Stimulated activated memory B cell treated with anti-CD40 and anti-IgM and Interleukin-4, amounts not matched to agents 10 μg/mL and 1 μg/mL and 100 μg/mL, for 72 hours (primary cell): ENCODE results near the gene GSG1L.
"Not testable (repeated sequence)": the region's sequence is repeated elsewhere in the genome, so short reads cannot be mapped to it uniquely, and the experiment has no call there.

Experiments used
- ATAC-seq: fragments of 150-1000 bp; cut with Tn5 transposase; 2 replicates; pipeline ENCODE4 v1.10.0; 2021
- H3K27ac Mint-ChIP-seq: one replicate; pipeline ENCODE4 v1.8.0; 2022; ENCODE audit warnings: mild to moderate bottlenecking, mixed read lengths
- H3K27me3 Mint-ChIP-seq: one replicate; pipeline ENCODE4 v1.8.0; 2022; ENCODE audit warnings: mixed read lengths
- H3K36me3 Mint-ChIP-seq: one replicate; pipeline ENCODE4 v1.8.0; 2022; ENCODE audit warnings: mixed read lengths
- H3K4me1 Mint-ChIP-seq: one replicate; pipeline ENCODE4 v1.8.0; 2022; ENCODE audit warnings: mixed read lengths
- H3K4me3 Mint-ChIP-seq: one replicate; pipeline ENCODE4 v1.8.0; 2022; ENCODE audit warnings: mild to moderate bottlenecking, moderate library complexity, mixed read lengths
- H3K9me3 Mint-ChIP-seq: one replicate; pipeline ENCODE4 v1.8.0; 2022; ENCODE audit warnings: mixed read lengths

The GSG1L gene

DNA sequence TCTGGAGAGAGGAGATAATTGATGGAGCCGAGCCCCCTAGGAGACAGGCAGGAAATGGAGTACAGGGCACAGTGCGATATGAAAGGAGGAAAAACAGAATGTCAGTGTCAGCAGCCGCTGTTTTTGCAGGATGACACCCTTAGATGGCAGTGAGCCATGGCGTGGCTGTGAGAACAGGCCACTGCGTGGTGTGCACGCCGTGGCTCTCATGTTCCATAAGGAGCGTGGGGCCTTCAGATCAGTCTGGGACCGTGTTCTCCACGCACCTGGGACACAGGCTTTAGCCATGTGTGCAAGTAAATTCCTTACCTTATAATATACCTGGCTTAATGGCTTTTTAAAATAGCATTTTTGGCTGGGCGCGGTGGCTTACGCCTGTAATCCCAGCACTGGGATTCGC is 315.6 kb downstream of the GSG1L start:
- Mint-ChIP-seq H3K9me3 (no peaks in the 10 kb centered on the region), H3K27ac (no peak overlapping the region), H3K27me3 (no peaks in the 10 kb centered on the region), H3K36me3 (peaks cover 28% of the 10 kb centered on the region), H3K4me1 (peaks cover 6% of the 10 kb centered on the region), H3K4me3 (no peak overlapping the region)
- ATAC-seq: no peak

DNA sequence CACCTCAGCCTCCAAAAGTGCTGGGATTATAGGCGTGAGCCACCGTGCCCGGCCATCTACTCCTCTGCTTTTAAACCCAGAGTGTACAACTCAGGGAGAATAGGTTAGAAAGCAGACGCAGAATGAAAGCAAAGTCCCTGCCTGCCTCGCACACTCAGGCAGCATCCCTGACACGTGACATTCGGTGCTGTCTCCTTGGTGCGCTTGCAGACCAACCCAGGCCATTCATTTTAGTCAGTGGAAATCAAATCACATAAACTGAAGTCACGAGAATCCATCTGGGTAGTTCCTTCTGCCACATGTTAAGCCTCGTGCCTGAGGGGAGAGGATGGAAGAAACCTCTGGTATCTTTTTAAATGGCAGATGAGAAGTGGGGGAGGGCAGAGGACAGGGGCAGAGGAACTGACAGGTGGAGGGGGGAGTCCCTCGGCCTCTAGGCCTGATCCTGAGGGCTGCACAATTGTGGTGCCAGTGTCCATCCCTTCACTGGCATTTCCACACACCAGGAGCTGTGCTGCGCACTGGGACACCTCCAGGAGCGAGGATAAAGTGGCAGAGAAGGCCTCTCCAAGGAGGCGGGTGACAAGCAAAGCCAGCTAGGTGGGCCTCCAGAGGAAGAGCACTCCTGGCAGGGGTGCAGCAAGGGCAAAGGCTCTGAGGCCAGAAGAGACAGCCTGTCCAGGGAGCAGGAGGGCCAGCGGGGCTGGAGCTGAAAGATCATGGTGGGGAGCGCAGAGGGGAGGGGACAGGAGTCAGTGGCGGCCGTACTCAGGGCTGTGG is 317.2 kb downstream of the GSG1L start:
- H3K36me3 Mint-ChIP-seq: peaks cover 30% of the 10 kb centered on the region
- no peak overlapping the region for H3K4me3 Mint-ChIP-seq
- no peaks in the 10 kb centered on the region for H3K9me3 Mint-ChIP-seq
- peaks cover 6% of the 10 kb centered on the region for H3K4me1 Mint-ChIP-seq
- ATAC-seq: no peak
- H3K27ac Mint-ChIP-seq: no peak overlapping the region
- H3K27me3 Mint-ChIP-seq: no peaks in the 10 kb centered on the region

DNA sequence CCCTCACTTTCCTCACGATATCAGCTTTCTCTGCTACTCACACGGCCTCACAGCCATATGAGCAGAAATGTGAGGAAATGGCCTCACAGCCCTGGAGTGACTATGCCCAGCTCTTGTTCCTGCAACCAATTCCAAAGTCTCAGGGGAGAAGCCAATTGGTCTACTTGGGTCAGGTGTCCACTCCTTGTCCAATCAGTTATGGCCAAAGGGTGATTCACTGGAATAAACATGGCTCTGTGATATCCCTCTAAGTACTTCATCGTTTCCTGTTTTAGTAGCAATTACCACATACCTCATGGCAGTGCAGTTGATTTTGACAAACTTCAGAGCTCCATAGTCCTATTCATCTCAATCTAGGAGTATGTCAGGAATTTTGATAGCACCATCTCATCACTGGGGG is 318.2 kb downstream of the GSG1L start:
- no peak for ATAC-seq
- Mint-ChIP-seq H3K4me1 (peaks cover 6% of the 10 kb centered on the region), H3K9me3 (no peaks in the 10 kb centered on the region), H3K36me3 (peaks cover 32% of the 10 kb centered on the region), H3K4me3 (no peak overlapping the region), H3K27me3 (no peaks in the 10 kb centered on the region), H3K27ac (no peak overlapping the region)

DNA sequence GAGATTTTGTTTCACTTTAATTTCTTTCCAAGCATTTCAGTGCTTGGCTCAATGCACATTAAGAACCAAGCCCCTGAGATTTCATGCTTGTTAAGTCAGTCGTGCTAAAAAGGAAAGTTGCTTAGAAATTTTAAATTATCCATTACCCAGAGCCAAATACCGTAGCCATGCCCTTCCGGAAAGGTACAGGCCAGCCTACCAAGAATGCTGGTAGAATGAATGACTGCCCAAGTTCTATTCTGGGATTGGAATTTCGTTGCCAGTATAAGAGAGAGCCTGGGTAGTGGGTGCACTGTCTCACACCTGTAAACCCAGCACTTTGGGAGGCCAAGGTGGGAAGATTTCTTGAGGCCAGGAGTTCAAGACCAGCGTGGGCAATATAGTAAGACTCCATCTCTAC is 319.6 kb downstream of the GSG1L start:
- Mint-ChIP-seq H3K27me3 (no peaks in the 10 kb centered on the region), H3K27ac (no peak overlapping the region), H3K36me3 (peaks cover 38% of the 10 kb centered on the region), H3K4me1 (peaks cover 5% of the 10 kb centered on the region), H3K9me3 (no peaks in the 10 kb centered on the region), H3K4me3 (no peak overlapping the region)
- ATAC-seq: no peak

DNA sequence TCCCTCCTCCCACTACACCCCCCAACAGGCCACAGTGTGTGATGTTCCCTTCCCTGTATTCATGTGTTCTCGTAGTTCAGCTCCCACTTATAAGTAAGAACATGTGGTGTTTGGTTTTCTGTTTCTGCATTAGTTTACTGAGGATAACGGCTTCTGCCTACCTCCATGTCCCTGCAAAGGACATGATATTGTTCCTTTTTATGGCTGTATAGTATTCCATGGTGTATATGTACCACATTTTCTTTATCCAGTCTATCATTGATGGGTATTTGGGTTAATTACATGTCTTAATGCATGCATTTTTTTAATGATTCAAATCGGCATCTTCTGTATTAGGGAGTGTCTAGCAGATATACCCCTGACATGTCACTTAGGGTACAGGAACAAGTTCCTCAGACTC is 320.5 kb downstream of the GSG1L start:
- H3K27me3 Mint-ChIP-seq, H3K9me3 Mint-ChIP-seq, ATAC-seq, H3K4me1 Mint-ChIP-seq, H3K27ac Mint-ChIP-seq, H3K4me3 Mint-ChIP-seq: not testable (repeated sequence)
- H3K36me3 Mint-ChIP-seq: peaks cover 47% of the 10 kb centered on the region

DNA sequence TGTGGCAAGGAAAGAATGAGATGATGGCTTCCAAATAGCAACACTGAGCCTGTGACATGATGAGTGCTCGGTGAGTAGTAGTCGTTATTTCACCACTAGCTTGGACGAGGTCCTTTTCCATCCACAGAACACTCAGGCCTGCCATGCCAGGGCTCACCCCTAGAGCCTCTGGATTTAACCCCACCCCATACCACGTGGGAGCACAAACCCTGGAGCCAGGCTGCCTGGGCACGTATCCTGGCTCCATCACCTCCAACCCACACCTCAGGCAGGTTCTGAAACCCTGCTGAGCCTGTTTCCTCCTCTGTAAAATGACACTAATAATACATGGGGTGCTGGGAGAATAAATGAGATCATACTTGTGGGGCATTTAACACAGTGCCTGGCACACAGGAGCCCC is 321.2 kb downstream of the GSG1L start:
- no peak overlapping the region for H3K4me3 Mint-ChIP-seq
- no peaks in the 10 kb centered on the region for H3K4me1 Mint-ChIP-seq
- no peak for ATAC-seq
- no peaks in the 10 kb centered on the region for H3K27me3 Mint-ChIP-seq
- peaks cover 48% of the 10 kb centered on the region for H3K36me3 Mint-ChIP-seq
- H3K9me3 Mint-ChIP-seq: no peaks in the 10 kb centered on the region
- H3K27ac Mint-ChIP-seq: no peak overlapping the region

DNA sequence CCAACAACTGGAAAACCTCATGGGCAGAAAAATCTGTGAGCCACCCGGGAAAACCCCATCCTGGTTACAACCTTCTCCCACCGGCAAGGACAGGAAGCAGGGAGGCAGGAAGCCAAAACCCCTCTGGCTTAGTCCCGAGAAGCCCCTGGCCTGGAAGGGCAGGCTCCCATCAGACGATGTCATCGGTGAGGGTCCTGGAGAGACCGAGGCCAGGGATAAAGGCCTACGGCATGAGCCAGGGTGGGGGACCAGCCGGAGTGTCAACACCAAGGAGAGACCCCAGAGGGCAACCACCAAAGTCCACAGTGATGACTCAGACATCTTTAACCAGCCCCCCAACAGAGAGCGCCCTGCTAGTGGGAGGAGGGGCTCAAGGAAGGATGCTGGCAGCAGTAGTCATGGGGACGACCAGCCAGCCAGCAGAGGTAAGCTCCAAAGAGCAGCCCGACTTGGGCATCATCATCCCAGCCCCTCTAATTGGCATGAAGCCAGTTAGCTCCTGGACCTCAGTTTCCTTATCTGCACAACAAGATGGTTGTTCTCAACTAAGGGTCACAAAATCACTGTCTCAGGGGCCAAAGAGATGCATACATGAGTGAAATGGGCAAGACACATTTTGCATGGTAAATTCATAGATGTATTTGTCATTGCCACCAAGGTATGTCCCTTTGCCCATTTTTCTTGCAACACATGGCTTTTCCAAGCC is 322.9 kb downstream of the GSG1L start:
- no peak for ATAC-seq
- Mint-ChIP-seq H3K4me3 (no peak overlapping the region), H3K9me3 (no peaks in the 10 kb centered on the region)

DNA sequence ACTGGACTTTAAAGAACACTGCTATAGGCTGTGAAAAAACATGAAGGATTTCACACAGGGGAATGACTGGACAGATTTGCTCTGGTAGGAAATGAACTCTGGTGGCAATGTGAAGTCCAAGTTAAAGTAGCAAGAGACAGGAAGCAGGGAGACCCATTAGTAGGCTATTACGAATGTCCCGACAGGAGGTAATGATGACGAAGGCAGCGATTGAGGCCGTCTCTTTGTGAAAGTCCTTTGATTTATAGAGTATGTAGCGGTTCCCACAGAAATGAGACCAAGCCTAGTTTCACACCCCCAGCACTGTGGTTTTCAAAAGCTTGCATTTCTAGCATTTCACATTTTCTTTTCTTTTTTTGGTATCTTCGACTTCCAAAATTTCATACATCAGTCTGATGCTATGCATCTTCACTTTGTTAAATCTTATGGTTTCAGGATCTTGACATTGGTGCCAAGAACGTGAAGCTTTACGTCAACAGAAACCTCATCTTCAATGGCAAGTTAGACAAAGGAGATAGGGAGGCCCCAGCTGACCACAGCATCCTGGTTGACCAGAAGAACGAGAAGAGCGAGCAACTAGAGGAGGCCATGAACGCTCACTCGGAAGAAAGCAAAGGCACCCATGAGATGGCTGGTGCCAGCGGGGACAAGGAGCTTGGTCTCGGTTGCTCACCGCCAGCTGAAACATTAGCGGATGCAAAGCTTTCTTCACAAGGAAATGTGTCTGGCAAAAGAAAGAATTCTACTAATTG is 323.7 kb downstream of the GSG1L start:
- H3K4me3 Mint-ChIP-seq: no peak overlapping the region
- no peak for ATAC-seq
- H3K36me3 Mint-ChIP-seq: peaks cover 61% of the 10 kb centered on the region
- H3K27ac Mint-ChIP-seq: no peak overlapping the region
- no peaks in the 10 kb centered on the region for H3K9me3 Mint-ChIP-seq
- no peaks in the 10 kb centered on the region for H3K4me1 Mint-ChIP-seq
- H3K27me3 Mint-ChIP-seq: no peaks in the 10 kb centered on the region

More for the DNA sequence above, 322.9 kb downstream of the GSG1L start:
- Mint-ChIP-seq H3K27ac (no peak overlapping the region), H3K4me1 (no peaks in the 10 kb centered on the region), H3K36me3 (peaks cover 61% of the 10 kb centered on the region), H3K27me3 (no peaks in the 10 kb centered on the region)

DNA sequence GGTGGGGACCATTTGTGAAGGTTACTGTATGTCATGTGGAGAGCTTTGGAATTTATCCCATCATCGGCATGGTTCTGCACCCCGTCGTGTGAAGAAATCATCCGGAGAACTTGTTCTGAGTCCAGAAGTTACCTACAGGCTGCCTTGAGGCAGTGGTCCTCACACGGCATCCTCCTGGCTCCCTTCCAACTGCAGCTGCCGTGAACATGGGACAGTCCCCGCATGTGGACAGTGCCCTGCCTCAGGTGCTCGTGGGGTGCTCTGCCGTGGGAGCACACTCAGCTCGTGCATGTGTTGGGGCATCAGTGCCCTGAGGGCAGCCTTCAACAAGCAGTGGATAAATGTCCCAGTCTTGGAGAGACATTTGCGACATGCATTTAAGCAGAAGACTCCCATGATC is 324.9 kb downstream of the GSG1L start:
- Mint-ChIP-seq H3K36me3 (peaks cover 61% of the 10 kb centered on the region), H3K27me3 (no peaks in the 10 kb centered on the region), H3K4me1 (no peaks in the 10 kb centered on the region), H3K9me3 (no peaks in the 10 kb centered on the region), H3K27ac (no peak overlapping the region), H3K4me3 (no peak overlapping the region)
- no peak for ATAC-seq
